Measurements from ENCODE around the gene MMS19.

Gene MMS19

DNA sequence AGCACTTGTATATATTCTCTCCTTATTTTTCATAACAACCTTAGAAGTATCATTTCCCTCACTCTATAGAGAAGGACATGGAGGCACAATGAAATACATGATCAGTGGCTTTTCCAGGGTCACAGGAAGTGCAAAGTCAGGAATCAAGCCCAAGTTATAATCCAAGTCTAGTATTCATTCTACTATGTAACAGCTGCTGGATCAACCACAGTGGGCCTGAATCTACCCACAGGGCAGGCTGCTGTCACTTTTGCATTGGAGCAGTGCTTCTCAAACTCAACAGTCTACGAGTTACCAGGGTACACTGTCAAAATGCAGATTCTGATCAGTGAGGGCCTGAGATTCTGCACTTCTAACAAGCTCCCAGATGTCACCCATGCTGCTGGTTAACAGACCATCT is 34.0 kb downstream of the MMS19 start:
- no peak for DNase-seq (ENCODE audit: low read depth)

- no peak for DNase-seq (ENCODE audit: low read depth)
These were observed 34.7 kb downstream of the MMS19 start for GRCh38 chr10:97463363-97464132.

- DNase-seq (ENCODE audit: low read depth) = no peak
These were observed 35.9 kb downstream of the MMS19 start for GRCh38 chr10:97462309-97462708.

GRCh38 chr10:97459933-97460332 is 38.3 kb downstream of the MMS19 start:
- no peak for DNase-seq (ENCODE audit: low read depth)

DNA sequence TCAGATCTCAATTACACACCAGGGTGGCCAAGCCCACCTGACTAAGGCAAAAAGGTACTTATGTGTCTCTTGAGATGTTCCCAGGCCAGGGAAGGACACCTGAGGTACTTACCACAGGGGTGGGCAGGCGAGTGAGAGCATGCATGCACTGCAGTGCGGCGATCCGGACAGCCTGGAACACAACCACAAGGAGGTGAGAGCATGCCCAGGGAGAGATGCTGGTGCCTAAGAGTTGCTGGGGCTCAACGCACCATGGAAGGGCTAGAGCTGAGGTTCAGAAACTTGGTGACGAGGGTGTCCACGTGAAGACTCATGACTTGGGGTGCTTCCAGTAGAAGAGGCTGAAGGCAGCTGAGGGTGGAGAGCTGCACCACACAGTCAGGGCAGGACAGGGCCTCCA is 39.1 kb downstream of the MMS19 start:
- DNase-seq (ENCODE audit: low read depth) = no peak

DNA sequence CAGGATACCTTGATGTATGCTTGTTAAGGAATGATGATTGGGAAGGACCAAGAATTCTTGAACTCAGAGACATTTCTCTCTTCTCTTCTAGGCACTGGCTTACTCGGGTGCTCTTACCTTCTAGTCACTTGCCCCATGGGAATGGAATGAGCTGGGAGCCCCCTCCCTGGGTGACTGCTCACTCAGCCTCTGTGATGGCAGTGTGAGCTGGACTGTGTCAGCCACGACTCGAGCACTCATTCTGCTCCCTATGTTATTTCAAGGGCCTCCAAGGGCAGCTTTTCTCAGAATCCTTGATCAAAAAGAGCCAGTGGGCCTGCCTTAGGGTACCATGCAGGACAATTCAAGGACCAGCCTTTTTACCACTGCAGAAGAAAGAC is 41.5 kb downstream of the MMS19 start:
- DNase-seq (ENCODE audit: low read depth) = no peak

GRCh38 chr10:97456034-97456685 is 42.1 kb downstream of the MMS19 start:
- no peak for DNase-seq (ENCODE audit: low read depth)

DNA sequence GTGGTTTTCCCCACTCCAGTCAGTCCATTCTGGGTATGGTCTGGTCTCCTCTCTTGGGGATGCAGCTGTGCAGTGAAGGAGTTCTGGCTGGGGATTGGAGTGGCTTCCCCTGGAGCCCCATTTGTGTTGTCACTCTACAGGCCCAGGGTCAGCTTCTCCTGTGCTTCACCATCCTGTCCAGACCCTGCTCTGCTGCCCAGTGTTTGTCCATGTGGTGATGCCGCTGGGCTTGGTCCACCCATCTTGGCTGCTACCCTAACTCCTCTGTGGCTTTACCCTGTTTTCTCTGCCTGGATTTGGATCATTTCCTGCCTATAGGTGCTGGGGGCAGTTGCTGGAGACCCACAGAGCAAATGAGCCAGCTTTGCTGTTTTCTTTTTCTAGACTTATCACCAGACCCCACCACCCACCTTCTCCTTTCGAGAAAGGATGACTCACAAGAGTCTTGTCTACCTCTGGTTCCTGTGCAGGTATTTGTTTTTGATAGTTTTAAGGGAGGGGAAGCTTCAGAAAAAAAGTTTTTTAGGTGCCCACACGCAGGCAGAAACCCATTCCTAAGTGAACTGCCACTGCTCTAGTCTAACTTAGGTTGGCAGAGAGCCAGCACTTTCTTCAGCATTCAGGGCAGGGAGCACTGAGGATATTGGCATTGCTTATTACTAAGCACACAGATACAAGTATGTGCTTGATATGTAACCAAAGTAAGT is 43.7 kb downstream of the MMS19 start:
- DNase-seq (ENCODE audit: low read depth) = no peak

DNA sequence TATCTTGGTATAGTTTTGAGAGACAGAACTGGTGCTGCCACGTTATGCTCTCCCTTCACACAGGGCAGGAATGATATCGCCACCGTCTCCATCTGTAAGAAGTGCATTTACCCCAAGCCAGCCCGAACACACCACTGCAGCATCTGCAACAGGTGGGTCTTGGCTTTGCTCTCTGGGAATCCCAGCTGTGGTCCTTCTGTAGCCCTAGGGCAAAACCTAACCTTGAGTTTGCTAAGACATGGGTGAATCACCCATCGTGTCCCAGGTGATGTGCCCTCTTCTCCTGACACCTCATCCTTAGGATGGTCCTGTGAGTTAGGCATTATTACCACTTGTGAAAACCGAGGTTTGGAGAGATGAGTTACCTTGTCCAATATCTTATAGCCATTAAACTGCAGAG is 45.9 kb downstream of the MMS19 start:
- DNase-seq (ENCODE audit: low read depth) = no peak

DNA sequence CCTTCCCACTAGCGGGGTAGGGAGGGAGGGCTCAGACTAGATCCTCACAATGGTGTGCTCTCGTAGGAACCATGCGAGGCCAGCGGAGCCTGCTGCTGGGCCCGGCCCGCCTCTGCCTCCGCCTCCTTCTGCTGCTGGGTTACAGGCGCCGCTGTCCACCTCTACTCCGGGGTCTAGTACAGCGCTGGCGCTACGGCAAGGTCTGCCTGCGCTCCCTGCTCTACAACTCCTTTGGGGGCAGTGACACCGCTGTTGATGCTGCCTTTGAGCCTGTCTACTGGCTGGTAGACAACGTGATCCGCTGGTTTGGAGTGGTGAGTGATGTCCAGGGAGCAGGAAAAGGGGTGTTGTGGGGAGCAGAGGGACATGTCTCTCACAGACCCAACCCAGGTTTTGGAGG is 46.6 kb downstream of the MMS19 start:
- no peak for DNase-seq (ENCODE audit: low read depth)

- no peak for DNase-seq (ENCODE audit: low read depth)
These were observed 47.4 kb downstream of the MMS19 start for GRCh38 chr10:97450828-97451227.

DNA sequence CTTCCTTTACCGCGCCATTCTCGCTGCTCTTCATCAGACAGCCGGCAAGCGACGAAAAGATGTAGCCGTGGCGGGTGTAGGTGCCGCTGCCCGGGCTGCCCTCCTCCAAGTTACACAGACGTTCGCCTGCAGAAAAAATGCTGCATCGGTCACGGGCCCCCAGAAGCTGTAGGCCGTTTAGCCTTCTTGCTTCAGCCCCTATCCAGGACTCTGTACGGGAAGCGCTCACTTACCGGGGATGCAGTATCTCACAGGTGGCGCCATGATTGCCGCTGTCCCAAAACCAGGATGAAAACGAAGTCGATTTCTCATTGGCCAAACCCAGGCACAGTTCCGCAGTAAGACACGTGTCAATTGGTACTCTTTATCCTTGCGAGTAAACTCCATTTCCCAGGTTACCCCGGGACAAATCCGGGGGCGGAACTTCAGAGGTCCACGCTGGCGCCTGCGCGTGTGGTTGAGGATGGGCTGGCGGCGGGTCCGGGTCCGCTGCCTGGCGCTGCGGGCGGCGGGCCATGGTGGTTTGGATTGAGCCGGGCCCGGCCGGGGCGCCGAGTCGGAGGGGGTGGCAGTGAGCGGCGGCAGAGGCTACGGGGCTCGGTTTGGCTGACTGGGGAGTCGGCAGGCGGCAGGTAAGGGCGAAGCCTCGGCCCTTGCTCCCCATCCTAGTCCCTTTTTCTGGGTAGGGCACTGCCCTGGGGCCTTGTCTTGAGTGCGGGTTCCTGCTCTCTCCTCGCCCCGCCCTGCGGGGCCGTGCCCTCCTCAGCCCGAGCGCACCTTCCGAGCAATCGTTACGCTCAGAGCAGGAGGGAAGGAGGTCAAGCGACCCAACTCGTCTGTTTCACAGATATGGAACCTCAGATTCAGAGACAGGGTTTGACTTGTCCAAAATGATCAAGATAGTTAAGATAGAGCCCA is 52.2 kb downstream of the MMS19 start, which contains the start of the genes EXOSC1 and ZDHHC16:
Gene EXOSC1 (minus strand): TSS at position 285 of the 918 bp plus-strand sequence. CDS start 21 bp downstream, at position 264.
Gene ZDHHC16 (plus strand): TSS at position 454 of the 918 bp plus-strand sequence. CDS start 5,501 bp downstream, outside the sequence.
- DNase-seq (ENCODE audit: low read depth) = peak; percentile 91

- no peak for DNase-seq (ENCODE audit: low read depth)
These were observed 52.9 kb downstream of the MMS19 start for GRCh38 chr10:97445357-97445721.

GRCh38 chr10:97444212-97444611 is 54.0 kb downstream of the MMS19 start:
- no peak for DNase-seq (ENCODE audit: low read depth)

DNA sequence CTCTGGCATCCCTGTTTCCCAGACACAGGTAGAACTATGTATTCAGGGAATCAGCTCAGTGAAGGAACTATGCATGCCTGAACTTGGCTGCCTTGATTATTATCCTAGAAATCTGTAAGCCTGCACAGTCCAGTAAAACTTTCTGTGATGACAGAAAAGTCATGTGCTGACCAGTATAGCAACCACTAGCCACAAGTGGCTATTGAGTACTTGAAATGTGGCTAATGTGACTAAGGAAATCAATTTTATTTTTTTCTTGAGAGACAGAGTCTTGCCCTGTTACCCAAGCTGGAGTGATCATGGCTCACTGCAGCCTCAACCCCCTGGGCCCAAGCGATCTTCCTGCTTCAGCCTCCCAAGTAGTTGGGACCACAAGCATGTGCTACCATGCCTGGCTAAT is 55.9 kb downstream of the MMS19 start:
- DNase-seq (ENCODE audit: low read depth) = no peak

GRCh38 chr10:97435211-97435610 is 63.0 kb downstream of the MMS19 start:
- DNase-seq (ENCODE audit: low read depth) = no peak

DNA sequence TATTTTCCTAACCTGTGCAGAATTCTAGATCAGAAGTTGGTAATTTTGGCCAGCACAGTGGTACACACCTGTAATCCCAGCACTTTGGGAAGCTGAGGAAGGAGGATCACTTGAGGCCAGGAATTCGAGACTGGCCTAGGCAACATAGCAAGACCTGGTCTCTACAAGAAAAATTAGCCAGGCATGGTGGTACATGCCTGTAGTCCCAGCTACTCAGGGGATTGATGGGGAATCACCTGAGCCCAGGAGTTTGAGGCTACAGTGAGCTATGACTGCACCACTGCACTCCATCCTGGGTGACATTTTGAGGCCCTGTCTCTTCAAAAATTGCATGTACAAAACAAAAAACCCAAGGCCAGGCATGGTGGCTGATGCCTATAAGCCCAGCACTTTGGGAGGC is 63.7 kb downstream of the MMS19 start:
- DNase-seq (ENCODE audit: low read depth) = no peak

DNA sequence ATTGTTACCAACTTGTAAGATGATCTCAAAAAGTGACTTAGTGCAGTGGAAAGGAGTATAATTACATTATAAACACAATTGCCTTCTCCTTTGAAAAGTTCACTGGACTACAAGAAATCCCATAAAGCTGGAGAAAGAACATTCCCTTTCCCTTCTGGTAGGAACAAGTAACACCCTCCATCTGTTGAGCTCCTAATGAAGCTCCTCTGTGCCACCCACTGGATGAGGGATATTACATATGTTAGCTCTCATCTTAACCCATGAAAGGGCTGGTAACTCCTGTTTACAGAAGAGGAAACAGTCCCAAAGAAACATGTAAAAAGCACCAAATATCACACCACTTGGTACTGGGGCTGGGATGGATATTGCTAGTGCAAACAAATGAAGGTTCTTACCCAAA is 64.2 kb downstream of the MMS19 start:
- DNase-seq (ENCODE audit: low read depth) = no peak

DNA sequence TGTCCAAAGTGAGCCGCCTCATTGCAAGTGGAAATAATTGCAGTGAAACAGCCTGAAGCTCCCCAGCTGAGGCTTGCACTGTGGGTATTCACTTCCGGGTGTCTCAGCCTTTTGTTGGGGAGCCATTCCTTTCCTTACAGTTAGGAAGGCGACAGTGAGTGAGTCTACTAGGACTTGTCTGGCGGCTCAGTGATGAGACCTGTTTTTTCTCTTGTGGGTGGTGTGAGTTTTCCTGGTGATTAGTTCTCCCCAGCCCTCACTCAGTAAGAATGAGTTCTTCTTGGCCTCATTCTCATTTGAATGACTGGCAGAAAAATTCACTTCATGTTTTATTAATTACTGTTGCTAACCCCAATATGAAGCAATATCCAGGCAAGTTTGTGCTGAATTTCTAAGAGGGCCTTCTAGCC is 69.6 kb downstream of the MMS19 start:
- no peak for DNase-seq (ENCODE audit: low read depth)

- no peak for DNase-seq (ENCODE audit: low read depth)
These were observed 70.5 kb downstream of the MMS19 start for GRCh38 chr10:97427571-97428179.

DNA sequence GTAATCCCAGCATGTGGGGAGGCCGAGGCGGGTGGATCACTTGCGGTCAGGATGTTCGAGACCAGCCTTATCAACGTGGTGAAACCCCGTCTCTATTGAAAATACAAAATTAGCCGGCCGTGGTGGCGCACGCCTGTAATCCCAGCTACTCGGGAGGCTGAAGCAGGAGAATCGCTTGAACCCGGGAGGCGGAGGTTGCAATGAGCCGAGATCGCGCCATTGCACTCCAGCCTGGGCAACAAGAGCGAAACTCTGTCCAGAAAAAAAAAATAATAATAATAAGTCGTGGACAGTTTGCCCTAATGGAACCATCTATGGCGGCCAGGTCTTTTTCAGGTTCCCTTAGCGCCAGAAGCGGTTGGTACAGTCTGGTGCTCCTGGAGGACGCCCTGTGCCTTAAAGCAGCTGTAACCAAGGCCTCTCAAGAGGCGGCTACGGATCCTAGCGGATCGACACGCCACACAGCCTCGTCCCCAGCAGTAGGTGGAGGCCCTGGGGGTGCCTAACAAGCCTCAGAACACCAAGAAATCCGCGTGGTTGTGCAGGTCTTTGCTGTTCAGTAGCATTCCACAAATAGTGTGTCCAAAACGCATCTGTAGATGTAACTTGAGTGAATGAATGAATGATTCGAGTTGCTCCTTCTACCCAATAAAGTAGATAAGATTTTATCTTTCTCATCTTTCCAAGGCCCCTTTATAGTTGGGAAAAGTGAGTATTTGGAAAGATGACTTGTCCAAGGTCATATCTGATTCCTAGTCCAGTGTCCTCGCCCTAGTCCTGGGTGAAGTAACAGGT is 71.2 kb downstream of the MMS19 start:
- DNase-seq (ENCODE audit: low read depth) = no peak
